ENCODE measurements around the gene ARHGAP28.
"Not testable (repeated sequence)": the region's sequence is repeated elsewhere in the genome, so short reads cannot be mapped to it uniquely, and the experiment has no call there.

The ARHGAP28 gene

DNA sequence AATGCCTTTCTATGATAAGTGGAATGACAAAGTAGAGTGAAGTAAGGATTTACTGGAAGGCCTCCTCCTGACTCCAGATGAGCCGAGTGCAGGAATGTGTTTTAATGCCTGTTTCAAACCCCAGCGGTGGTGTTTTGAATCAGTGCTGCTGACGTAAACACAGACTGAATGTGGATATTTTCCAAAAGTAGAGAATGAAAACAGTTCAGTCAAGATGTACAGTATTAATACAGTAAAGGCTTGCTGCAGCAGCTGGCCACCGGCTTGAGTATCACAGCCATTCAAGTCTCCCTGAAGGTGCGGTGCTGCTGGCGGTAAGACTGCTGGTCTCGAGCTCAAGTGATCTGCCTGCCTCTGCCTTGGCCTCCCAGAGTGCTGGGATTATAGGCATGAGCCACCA lies 46.7 kb downstream of the ARHGAP28 start:
- no peak for DNase-seq

DNA sequence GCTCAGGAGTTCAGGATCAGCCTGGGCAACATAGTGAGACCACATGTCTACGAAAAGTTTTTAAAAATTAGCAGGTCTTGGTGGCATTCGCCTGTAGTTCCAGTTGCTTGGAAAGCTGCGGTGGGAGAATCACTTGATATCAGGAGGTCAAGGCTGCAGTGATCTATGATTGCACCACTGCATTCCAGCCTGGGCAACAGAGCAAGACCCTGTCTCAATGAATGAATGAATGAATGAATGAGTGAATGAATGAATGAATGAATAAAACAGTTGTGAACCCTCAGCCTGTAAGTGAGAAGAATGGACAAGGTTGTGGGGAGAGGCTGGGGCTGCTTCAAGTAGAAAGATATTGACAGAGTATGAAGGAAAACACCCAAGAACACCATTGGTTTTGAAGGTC lies 48.0 kb downstream of the ARHGAP28 start:
- no peak for DNase-seq

DNA sequence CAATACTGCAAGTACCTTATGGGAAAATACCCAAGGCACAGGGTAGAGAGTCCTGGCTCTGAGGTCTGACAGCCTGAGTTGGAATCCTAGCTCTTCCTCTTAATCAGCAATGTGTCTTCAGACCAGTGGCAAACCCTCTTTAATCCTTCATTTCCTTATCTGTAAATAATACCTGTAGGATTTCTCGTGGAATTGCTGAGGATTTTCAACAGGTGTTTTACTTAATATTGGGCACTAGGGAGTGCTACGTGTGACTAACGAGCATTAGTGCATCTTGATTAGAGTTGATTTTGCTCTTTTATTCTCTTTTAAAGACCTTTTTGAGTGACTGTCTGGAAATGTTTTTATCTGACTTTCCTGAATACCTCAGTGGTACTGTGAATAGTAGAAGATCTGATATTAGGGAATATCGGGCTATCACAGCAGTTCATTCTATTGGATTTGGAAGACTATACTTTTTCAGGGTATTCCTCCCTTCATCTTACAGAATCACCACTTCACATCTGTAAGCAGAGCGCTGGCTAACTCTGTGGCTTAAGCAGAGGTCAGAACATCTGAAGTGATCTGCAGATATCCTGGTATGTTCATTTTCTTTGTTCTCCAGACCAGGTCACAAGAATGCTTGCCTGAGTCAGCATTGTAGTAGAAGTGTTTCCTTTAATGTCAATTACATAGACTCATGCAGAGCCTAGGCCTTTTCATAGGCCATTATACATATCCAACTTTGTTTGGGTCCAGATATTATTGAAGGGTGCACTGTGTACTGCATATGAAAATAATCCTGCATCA lies 49.1 kb downstream of the ARHGAP28 start:
- no peak for DNase-seq

DNA sequence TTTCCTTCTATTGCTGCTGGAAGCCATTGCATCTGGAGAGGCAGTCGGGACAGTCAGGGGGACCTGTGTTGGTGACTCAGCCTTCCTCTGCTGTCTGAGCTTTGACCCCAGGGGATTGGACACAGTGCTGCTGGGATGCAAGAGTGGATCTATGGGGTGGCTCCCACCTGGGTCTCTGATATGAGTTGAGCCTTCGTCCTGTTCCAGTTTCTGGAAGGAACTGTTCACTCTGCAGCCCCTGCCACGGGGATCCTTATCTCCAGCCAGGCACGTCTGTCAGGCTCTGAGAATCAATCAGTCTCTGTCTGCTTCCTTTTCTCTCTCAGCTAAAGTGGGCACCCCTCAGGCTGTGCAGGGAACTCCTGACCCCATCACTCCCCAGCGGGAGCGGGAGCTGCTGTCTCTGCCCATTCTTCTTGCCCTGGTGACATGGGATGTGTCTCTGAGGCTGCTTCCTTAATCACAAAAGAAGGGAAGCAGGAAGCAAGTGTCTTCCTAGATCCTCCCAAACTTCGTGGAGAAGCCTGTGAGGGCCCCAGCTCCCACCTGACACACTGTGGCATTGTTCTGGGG lies 51.7 kb downstream of the ARHGAP28 start:
- DNase-seq, result no peak

DNA sequence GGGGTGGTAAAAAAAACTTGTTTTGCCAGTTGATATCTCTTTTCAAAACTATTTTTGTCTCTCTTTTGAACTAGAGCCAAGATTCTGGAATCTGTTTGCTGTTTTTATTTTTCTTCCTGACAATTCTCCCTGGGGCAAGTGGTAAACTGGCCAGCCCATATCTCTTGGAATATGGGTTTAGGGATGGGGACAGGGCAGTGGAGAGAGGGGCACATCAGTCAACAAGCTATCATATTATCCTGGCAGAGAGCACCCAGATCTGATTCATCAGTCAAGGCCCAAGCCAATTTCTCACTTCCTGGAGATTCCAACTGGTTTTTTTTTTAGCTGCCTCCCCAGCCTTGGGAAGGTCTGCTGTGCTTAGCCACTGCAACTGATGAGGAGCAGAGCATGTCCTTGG lies 52.3 kb downstream of the ARHGAP28 start:
- no peak for DNase-seq

DNA sequence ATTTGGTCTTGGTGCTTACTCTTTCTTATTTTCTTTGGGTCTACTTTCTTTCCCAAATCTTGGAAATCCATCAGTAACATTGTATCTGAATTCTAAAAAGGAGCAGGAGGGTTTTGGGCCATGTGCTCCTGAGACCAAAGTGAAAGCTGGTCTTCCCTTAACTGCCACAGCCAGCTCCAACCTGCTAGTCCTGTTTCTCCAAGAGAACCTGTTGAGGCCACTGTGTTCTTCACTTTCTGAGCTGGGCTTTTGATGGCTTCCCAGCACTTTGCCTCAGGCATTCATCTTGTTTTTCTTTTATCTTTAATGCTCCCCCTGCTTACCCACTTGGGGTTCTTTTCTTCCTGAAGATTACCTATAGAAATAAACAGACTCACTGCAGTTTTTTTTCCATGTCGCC lies 53.3 kb downstream of the ARHGAP28 start:
- DNase-seq, result no peak

DNA sequence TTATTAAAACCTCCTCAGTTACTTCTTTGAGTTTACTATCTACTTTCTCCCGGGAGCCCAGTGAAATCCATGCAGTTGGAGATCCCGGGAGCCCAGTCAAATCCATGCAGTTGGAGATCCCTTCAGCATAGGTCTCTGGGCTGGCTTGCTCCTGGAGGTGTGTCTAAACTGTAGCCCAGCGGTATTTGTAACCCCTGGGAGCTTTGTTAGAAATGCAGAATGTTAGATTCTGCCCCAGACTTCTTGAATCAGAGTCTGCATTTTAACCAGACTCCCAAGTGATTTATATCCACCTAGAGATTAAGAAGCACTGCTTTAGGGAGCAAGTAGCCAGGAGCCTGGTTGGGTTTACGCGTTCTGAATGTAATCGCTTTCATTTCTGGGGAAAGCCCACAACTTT lies 54.5 kb downstream of the ARHGAP28 start:
- DNase-seq, result no peak

DNA sequence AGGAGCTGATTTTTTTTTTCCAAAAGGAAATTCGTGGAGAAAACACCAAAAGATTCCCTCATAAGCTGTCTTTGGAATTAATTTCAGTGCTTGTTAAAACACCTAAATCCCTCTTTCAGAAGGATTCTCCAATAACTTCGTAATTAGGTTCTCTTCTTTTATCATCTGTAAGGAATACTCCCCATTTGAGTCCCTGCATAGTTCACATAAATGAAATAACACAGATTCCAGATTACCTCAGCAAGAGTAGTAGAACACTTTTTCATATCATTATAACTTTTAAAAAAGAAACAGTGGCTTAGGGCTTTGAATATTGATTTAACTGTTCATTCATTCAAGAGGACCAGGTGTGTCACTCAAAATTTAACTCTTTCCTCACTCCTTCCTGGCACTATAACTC lies 55.5 kb downstream of the ARHGAP28 start:
- no peak for DNase-seq

DNA sequence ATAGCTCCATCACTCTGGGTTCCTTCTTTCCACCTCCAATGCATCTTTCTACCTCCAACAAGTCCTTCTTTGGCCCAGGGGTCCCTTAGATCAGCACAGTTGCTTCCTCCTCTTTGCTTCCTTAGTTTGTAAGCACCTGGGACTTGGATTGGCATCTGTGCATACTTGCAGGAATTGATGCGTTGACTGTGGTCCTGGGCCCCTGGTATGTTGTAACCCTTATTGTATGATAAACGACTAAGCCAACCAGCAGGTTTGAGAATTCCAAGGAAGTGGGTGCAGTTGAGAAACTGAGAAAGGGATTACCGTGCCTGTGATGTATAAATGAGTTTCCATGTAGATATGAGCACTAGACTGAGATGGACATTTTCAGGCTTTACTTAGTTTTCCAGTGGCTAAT lies 55.9 kb downstream of the ARHGAP28 start:
- DNase-seq, result no peak

DNA sequence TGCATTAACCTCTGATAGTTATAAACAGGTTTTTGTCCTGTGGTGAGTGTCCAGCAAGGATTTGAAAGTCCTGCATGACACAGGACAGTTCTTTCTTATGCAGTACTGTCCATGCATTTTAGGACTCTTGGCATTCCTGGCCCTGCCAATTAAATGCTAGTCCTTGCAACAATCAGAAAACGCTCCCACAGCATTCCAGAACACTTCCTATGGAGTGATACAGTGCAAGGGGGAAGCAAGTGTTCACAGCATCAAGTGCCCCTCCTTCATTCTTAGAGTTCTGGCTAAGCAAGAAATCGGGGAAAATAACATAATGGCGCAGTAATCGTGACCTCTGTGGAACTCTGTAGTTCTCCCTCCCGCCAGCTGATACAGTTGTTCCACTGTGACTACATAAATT lies 62.9 kb downstream of the ARHGAP28 start:
- DNase-seq, result no peak

DNA sequence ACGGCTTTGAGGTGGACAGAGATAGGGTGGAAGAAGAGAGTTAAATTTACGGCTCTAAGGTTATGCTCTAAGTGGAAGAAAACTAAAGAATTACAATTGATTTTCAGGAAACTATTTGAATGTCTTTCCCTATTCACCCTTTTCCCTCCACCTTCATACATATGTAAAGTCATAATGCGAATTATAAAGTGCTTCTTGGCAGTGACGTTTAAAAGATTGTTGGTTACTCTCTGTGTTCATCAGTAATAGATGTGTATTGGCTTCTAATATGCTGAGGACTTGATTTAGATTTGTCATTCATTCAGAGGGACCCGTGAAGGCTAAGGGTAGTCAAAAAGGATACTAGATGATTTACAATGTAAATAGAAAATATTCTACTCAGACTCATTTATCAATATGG lies 63.9 kb downstream of the ARHGAP28 start:
- DNase-seq, result no peak

DNA sequence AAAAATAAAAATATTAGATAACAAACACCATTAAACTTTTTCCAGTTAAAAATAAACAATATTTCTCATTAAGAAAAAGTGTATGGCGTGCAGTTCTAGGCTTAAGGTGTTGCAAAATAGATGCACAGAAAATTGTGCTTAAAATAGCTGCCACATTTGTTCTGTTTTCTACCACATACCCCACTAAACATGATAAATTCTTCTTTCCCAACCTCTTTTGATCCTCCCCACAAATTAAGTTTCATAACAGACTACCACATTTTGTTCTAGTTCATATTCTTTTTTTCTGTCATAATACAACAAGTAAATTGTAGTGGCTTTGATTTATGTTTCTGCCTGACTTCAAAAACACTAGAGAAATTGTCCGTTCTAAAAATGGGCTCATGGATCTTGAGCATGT lies 64.5 kb downstream of the ARHGAP28 start:
- DNase-seq, result no peak

DNA sequence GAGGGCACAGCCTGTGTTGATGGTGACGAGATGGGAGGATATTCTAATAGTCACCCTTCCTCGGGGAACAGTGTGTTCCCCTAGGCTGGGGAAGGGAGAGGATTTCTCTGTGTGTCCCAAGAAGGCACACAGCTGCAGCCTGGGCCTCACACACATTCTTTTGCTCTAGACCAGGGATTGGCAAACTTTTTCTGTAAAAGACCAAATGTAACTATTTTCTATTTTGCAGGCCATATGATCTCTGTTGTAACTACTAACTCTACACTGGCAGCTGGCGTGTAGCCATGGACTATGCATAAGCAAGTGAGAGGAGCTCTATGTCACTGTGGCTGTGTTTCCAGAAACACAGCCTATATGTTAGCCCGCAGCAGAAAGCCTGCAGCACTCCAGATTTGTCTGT lies 65.8 kb downstream of the ARHGAP28 start:
- no peak for DNase-seq

DNA sequence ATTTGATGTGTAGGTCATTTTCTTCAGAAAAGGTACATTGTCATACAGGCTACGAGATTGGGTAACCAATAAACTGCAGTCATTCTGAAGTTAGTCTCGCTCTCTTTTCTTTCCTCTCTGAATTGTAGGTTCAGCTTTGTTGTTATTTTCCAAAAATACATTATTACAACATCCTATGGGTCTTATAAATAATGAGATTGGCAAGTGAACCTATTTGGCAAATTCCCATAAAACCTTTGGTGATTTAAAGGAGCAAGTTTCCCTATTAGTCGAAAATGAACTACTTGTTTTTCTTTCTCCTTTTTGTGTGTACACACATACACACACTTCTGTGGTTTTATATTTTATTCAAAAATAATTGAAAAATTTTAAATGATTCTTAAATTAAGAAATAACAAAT lies 67.0 kb downstream of the ARHGAP28 start:
- DNase-seq, result no peak

DNA sequence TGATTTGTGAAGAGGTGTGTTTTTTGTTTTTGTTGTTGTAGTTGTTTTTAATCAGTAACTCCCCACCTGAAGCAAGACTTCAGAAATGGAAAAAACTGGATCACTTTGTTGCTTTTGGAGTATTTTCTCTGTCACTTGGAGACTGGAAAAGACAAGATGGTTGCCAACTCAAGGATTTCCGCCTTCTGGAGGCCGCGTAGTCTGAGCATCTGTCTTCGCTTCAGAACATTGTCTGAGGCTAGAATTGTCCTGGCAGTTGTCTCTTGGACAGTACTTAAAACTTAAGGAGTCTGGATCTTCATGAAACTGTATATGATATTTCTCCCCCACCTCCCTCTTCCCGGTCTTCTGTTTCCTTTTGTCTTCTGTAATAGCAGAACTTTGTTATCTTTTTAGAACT lies 67.7 kb downstream of the ARHGAP28 start:
- no peak for DNase-seq

DNA sequence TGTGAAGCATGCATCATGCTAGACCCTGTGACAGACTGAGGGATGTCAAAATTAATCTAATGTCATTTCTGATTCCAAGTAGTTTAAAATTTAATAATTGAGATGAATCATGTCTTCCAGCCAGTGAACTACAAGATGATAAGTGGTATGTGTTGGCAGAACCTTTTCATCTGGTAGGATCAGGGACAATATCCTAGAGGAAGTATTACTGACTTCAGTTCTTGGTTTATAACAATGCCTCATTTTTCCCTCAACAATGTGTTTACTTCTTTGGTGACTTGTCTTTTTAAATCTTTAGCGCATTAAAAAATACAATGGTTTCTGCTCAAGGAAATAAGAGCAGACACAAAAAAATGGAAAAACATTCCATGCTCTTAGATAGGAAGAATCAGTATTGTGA lies 69.4 kb downstream of the ARHGAP28 start:
- DNase-seq, result no peak

DNA sequence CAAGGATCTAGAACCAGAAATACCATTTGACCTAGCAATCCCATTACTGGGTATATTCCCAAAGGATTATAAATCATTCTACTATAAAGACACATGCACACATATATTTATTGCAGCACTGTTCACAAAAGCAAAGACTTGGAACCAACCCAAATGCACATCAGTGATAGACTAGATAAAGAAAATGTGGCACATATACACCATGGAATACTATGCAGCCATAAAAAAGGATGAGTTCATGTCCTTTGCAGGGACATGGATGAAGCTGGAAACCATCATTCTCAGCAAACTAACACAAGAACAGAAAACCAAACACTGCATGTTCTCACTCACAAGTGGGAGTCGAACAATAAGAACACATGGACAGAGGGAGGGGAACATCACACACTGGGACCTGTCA lies 70.8 kb downstream of the ARHGAP28 start:
- DNase-seq, result not testable (repeated sequence)

DNA sequence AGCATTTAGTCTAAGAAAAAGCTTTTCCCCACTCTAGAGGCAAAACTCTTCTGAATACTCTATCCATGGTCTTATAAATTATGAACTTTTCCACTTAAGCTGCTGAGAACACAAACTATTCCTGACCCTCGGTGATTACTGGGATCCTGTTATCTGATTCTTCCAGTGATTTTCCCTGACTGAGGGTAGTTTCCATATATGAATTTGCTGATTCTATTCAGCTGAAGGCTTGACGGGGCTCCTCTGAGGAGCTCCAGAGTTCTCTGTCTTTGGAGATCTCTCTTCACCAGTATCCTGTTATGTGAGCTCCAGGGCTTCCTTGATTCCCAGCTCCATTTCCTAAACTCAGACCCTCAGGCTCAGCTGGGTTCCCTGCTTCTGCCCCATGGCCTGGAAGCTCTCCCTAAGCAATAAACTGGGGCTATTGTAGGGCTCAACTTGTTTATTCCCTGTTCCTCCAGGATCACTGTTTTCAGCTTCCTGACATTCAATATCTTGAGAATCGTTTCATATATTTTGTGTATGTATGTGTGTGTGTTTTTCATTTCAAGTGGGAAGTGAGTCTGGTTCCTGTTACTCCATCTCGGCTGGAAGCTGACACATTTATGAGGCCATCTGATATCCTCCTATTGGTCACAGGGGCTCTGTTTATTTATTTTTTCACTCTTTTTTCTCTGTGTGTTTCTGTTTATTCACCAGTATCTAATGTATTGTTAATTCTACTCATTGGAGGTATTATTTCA lies 78.2 kb downstream of the ARHGAP28 start:
- DNase-seq, result no peak

DNA sequence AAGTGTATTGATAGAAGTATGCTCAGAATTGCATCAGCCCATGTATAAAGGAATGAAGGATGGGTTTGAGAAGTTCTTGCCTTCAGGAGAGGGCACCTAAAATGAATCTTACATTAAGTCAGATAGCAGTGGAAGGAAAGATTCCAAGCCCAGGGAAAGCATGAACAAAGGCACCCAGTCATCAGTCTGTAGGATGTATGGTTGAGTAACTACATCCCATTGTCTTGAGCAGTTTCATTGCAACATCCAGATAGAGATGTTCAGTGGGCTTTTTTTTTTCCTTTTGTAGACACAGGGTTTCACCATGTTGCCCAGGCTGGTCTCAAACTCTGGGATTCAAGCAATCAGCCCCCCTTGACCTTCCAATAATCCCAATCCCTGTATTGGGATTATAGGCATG lies 80.7 kb downstream of the ARHGAP28 start:
- DNase-seq, result no peak

DNA sequence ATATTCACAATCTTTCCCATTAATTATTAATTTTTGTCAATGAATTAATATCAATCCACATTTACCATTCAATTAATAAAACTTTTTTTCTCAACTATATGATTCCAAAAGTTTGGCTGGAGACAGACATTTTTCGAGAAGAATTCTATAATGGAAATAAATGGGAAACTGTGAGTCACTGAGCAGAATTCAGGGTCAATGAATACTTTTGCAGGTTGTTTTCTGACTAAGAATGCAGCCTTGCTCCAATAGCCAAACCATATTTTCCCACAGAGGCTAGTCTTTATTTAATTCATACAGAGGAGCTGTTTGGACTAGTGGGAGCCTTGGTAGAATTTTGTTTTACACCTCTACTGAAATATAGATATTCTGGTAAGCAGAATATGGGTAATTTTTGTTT lies 82.3 kb downstream of the ARHGAP28 start:
- DNase-seq, result no peak

DNA sequence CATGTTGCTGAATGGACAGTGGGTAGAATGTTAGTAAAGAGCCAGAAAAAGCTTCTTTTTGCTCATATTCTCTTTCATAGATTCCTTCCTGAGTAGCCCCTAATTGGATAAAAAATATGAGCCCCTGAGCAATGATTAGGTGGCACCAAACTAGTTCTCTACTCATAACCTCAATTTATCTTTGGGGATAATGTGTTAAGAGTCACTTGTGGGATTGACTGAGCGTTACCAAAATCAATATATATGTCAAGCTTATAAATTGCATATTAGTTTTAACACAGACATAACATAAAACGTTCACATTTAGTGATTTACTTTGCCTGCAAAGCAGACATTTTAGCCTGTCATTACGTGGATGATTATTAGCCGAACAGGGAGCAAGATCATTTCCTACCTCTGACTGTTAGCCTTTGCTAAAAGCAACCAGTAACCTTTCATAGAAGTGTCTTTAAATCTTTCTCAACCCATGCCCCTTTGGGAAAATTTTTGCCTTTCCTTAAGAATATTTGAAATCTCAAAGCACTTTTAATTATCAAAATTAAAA lies 85.4 kb downstream of the ARHGAP28 start:
- DNase-seq, result no peak

DNA sequence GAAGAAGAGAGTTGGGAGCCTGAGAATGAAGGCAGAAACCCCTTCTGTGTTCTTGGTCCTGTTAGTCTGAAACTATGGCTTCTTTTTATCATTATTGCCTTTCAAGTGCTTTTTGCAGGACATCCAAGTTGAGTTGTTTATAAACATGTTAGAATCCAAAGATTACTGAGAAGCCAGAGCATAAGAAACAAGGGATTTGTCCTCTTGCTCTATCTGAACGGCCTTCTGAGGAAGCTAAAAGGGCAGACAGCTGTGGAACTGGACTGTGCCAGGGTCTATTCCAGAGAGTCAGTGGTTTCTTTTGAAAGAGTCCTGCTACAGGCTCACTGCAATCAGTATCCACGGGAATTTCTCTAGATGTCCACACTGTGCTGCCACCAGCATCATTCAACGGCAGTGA lies 86.6 kb downstream of the ARHGAP28 start:
- no peak for DNase-seq

DNA sequence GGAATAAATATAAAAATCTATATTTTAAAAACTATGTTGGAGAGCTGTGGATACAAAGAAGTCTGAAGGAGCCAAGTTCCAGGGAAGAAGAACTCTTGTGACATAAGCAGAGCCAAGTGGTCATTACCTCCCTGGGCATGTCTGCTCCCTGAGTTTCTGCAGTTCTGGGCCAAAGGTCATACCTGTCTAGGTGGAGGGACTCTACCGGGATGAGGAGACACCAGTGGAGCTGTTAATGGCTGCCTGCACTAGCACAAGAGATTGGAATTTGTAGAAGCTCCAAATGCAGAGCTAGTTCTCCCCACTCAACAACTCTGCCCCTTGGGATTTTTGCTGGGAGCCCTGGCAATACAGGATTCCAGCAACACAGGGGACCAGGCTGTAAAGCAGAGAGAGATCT lies 89.8 kb downstream of the ARHGAP28 start:
- DNase-seq, result no peak

DNA sequence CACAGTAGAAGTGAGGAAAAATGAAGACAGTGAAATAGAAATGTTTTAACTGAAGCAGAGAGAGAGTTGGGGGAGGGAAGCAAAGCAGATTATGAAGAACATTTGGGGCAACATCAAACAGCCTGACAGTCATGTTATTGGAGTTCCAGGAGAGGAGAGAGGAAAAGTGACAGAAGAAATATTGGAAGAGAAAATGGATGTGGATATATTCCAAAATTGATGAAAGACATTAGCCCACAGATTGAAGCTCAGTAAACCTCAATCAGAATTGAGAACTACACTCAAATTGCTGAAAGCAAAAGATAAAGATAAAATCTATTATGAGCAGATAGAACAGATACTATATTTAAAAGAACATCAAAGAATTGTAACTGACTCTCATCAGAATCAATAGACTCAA lies 90.8 kb downstream of the ARHGAP28 start:
- no peak for DNase-seq

Data from suppressor macrophage (primary cell).